SK-N-MC (cell line): ENCODE measurements around the gene IGLL1.

Experiments
- EZH2 ChIP-seq: fragments of 200-600 bp; sonication (generic); IDR thresholded peaks from one replicate; pipeline ENCODE4 v1.6.1; 2017; ENCODE audit warnings: antibody characterized with exemption
- FOXP2 ChIP-seq: optimal IDR thresholded peaks from 2 replicates; pipeline ENCODE3; 2011; ENCODE audit warnings: mild to moderate bottlenecking, moderate library complexity; ENCODE audit not compliant: insufficient read depth; ENCODE audit errors: extremely low read length, control extremely low read depth
- POLR2AphosphoS5 ChIP-seq: IDR thresholded peaks from 2 replicates; pipeline ENCODE4 v1.6.1; 2012; ENCODE audit warnings: mild to moderate bottlenecking, low read depth, low read length, borderline replicate concordance

DNA sequence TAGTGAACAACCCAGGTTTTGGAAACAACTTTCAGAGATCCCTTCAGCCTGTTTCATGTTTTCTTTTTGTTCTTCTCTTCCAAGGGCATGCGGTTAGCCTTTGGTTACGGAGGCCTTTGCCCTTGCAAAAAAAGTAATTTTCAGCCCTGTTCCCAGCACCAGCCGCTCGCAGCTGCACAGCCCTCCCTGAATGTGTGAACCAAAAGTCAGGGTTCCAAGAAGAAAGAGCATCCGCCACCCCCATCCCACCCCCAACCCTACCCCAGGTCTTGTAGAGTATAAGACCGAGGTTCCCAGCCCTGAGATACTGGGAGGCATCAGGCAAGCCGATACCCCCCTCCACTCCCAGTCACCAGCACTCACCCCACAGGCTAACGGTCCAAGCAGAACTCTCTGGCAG lies 56.4 kb downstream of the IGLL1 start:
- no peak for TF ChIP-seq EZH2
- no peak for TF ChIP-seq POLR2AphosphoS5
- TF ChIP-seq FOXP2 = no peak
